Measurements from ENCODE around the gene MXI1.

Gene MXI1

GRCh38 chr10:110222641-110223297 lies 15.4 kb downstream of the MXI1 start:
- no peak for DNase-seq (ENCODE audit: extremely low read depth, low read depth)
- TF ChIP-seq CTCF (IDR thresholded peaks at IDR 0.05; ENCODE audit: low read depth, low read length): no peak

GRCh38 chr10:110223298-110223925 lies 16.0 kb downstream of the MXI1 start:
- TF ChIP-seq CTCF (IDR thresholded peaks at IDR 0.05; ENCODE audit: low read depth, low read length): no peak
- no peak for DNase-seq (ENCODE audit: extremely low read depth, low read depth)

DNA sequence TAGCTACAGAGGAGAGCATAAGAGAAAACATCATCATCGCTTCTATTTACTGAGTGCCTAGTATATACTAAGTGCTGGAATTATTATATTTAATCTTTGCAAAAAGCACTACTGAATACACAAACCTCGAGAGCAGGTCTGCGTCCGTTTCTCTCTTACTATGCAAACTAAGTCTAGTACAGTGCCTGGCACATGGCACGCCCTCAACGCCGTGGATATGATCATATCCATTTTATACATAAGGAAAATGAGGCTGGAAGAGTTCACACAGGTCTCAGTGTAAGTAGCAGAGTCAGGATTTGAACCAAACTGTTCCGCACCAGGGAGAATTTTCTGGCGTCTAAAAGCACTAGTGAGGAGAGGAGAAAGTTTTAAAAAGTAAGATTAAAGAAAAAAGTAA lies 17.6 kb downstream of the MXI1 start:
- DNase-seq (ENCODE audit: extremely low read depth, low read depth): no peak
- TF ChIP-seq CTCF (IDR thresholded peaks at IDR 0.05; ENCODE audit: low read depth, low read length): no peak

DNA sequence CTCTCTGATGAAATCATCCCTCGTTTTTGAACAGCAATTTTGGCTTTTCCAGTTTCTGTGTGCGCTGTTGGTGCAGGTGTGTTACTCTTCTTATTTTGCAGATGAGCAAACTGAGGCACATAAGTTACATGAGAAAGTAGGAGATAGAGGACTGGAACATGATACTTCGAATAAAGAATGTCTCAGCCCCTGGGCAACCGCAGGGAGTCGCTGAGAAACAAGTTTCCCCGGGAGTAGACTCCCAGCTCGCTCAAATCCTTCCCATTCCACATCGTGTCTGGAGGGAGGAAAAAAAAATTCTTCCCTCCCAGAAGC lies 18.0 kb downstream of the MXI1 start:
- DNase-seq (ENCODE audit: extremely low read depth, low read depth): no peak
- TF ChIP-seq CTCF (IDR thresholded peaks at IDR 0.05; ENCODE audit: low read depth, low read length): no peak; the same call in 1 of the 2 replicates

- DNase-seq (ENCODE audit: extremely low read depth, low read depth): peak; percentile 83
- peak; percentile 57 for TF ChIP-seq CTCF (IDR thresholded peaks at IDR 0.05; ENCODE audit: low read depth, low read length)
These were observed 18.5 kb downstream of the MXI1 start for GRCh38 chr10:110225756-110226542.

DNA sequence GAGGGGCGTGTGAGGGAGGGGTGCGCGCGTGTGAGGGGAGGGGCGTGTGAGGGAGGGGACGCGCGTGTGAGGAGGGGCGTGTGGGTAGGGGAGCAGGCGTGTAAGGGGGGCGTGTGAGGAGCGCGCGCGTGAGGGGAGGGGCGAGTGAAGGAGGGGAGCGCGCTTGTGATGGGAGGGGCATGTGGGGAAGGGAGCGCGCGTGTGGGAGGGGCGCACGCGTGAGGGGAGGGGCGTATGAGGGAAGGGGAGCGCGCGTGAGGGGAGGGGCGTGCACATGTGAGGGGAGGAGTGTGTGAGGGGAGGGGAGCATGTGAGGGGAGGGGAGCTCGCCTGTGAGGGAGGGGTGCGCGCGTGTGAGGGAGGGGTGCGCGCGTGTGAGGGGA lies 19.1 kb downstream of the MXI1 start:
- DNase-seq (ENCODE audit: extremely low read depth, low read depth): peak; percentile 86
- no peak for TF ChIP-seq CTCF (IDR thresholded peaks at IDR 0.05; ENCODE audit: low read depth, low read length)

Measured in AG09319 (cell line).